GM12891 (cell line): ENCODE results near the gene ZNFX1.

Experiments used
- PAX5 ChIP-seq: IDR thresholded peaks from 2 replicates; pipeline ENCODE4 v1.6.1; 2011; ENCODE audit warnings: low read length, moderate library complexity, mild to moderate bottlenecking; ENCODE audit not compliant: insufficient read depth, severe bottlenecking
- POLR2A ChIP-seq: IDR thresholded peaks from 2 replicates; pipeline ENCODE4 v1.6.1; 2011; ENCODE audit warnings: low read depth, low read length, control low read depth
- POLR2AphosphoS5 ChIP-seq: IDR thresholded peaks from 2 replicates; pipeline ENCODE4 v1.6.1; 2011; ENCODE audit warnings: low read depth, low read length, control low read depth
- POU2F2 ChIP-seq: IDR thresholded peaks from 2 replicates; pipeline ENCODE4 v1.6.1; 2011; ENCODE audit warnings: low read depth, mild to moderate bottlenecking, control low read depth, low read length, moderate library complexity
- SPI1 ChIP-seq: IDR thresholded peaks from 2 replicates; pipeline ENCODE4 v1.6.1; 2011; ENCODE audit warnings: low read depth, low read length, control low read depth
- TAF1 ChIP-seq: IDR thresholded peaks from 2 replicates; pipeline ENCODE4 v1.6.1; 2011; ENCODE audit warnings: low read depth, low read length, control low read depth

- no peak for TF ChIP-seq TAF1
- no peak for TF ChIP-seq POLR2AphosphoS5
- no peak for TF ChIP-seq POLR2A
- no peak for TF ChIP-seq SPI1
- no peak for TF ChIP-seq PAX5
- TF ChIP-seq POU2F2: no peak
Measured at GRCh38 chr20:49260218-49260617, 17.6 kb downstream of the ZNFX1 start.
